Activated CD4-positive, alpha-beta T cell treated with anti-CD3 and anti-CD28 coated beads, Interleukin-2, amount 10 ng/mL, durations not matched to agents 7 days and 5 days (primary cell): Measurements from ENCODE around the gene CEACAM3. TPM values are rescaled to one million over a fixed set of nuclear protein-coding genes. Genes with fewer than 3 reads are reported as not detected.
A peak's percentile ranks its signal among the peaks of the same experiment; 100 is the strongest.

Experiments used
- CTCF ChIA-PET: fragments of 350-600 bp; sonication (Branson Sonifier 250); formaldehyde crosslinking; loops from one replicate; lab custom pipeline; 2021; ENCODE audit warnings: antibody characterized with exemption; lab: Charles Lee
- POLR2A ChIA-PET: fragments of 350-600 bp; sonication (Branson Sonifier 250); formaldehyde crosslinking; loops from one replicate; lab custom pipeline; 2021; ENCODE audit warnings: antibody characterized with exemption; lab: Charles Lee
- DNase-seq: peaks from one replicate; pipeline ENCODE4 v3.0.0-alpha.2; 2020
- H3K27ac Mint-ChIP-seq: one replicate; pipeline ENCODE4 v1.8.0; 2021; ENCODE audit warnings: mild to moderate bottlenecking, moderate library complexity, mixed read lengths
- H3K27me3 Mint-ChIP-seq: one replicate; pipeline ENCODE4 v1.8.0; 2021; ENCODE audit warnings: mixed read lengths
- H3K36me3 Mint-ChIP-seq: one replicate; pipeline ENCODE4 v1.8.0; 2021; ENCODE audit warnings: low read depth, mixed read lengths
- H3K4me1 Mint-ChIP-seq: one replicate; pipeline ENCODE4 v1.8.0; 2021; ENCODE audit warnings: mixed read lengths
- H3K4me3 Mint-ChIP-seq: one replicate; pipeline ENCODE4 v1.8.0; 2021; ENCODE audit warnings: mild to moderate bottlenecking, moderate library complexity, mixed read lengths
- H3K9me3 Mint-ChIP-seq: one replicate; pipeline ENCODE4 v1.8.0; 2021; ENCODE audit warnings: mixed read lengths
- total RNA-seq, 2 experiments: library from RNA; stranded (reverse); gene quantifications; one replicate each; pipeline ENCODE4 v1.2.3, GENCODE V29; 2021

The CEACAM3 gene
- total RNA-seq, 2 experiments from 2014 or later, result not detected

- no peaks in the 10 kb centered on the region for H3K27me3 Mint-ChIP-seq
- CTCF ChIA-PET, result interaction anchor here (1.0 kb wide), 1 partner anchor 24 kb away, joined by 6 read pairs; no protein-coding TSS in a partner anchor
- no peak overlapping the region for H3K4me3 Mint-ChIP-seq
- POLR2A ChIA-PET, result no interaction called here
- no peaks in the 10 kb centered on the region for H3K36me3 Mint-ChIP-seq
- no peaks in the 10 kb centered on the region for H3K9me3 Mint-ChIP-seq
- no peak overlapping the region for H3K27ac Mint-ChIP-seq
- peaks cover 9% of the 10 kb centered on the region for H3K4me1 Mint-ChIP-seq
- no peak for DNase-seq
Measured at GRCh38 chr19:41815301-41815700, 18.9 kb downstream of the CEACAM3 start.

GRCh38 chr19:41816761-41817160 lies 20.4 kb downstream of the CEACAM3 start:
- ChIA-PET POLR2A (no interaction called here), CTCF (interaction anchor here (1.0 kb wide), 1 partner anchor 24 kb away, joined by 3 read pairs; no protein-coding TSS in a partner anchor)
- no peak for DNase-seq
- Mint-ChIP-seq H3K27me3 (peaks cover 9% of the 10 kb centered on the region), H3K27ac (no peak overlapping the region), H3K4me1 (peaks cover 9% of the 10 kb centered on the region), H3K4me3 (no peak overlapping the region), H3K36me3 (no peaks in the 10 kb centered on the region), H3K9me3 (no peaks in the 10 kb centered on the region)

GRCh38 chr19:41821003-41821735 lies 24.8 kb downstream of the CEACAM3 start:
- H3K36me3 Mint-ChIP-seq, result no peaks in the 10 kb centered on the region
- no peak overlapping the region for H3K27ac Mint-ChIP-seq
- H3K4me3 Mint-ChIP-seq, result no peak overlapping the region
- ChIA-PET POLR2A (no interaction called here), CTCF (interaction anchor here (0.6 to 1.5 kb wide), 9 partner anchors 19 to 1216 kb away, joined by 3 to 10 read pairs (median 4); partner anchors contain the start of gene CEACAM3)
- peak; percentile 66 for DNase-seq
- H3K4me1 Mint-ChIP-seq, result no peaks in the 10 kb centered on the region
- peaks cover 28% of the 10 kb centered on the region for H3K27me3 Mint-ChIP-seq
- no peaks in the 10 kb centered on the region for H3K9me3 Mint-ChIP-seq

GRCh38 chr19:41837981-41838708 lies 41.8 kb downstream of the CEACAM3 start:
- Mint-ChIP-seq H3K4me3 (no peak overlapping the region), H3K36me3 (no peaks in the 10 kb centered on the region), H3K27me3 (peaks cover 32% of the 10 kb centered on the region), H3K27ac (no peak overlapping the region), H3K4me1 (no peaks in the 10 kb centered on the region), H3K9me3 (no peaks in the 10 kb centered on the region)
- no peak for DNase-seq
- POLR2A ChIA-PET, result no interaction called here
- CTCF ChIA-PET, result interaction anchor here (0.6 to 1.2 kb wide), 4 partner anchors 42 to 121 kb away, joined by 3 read pairs; partner anchors contain the start of gene RABAC1

GRCh38 chr19:41839211-41839610 lies 42.8 kb downstream of the CEACAM3 start:
- ChIA-PET POLR2A (no interaction called here), CTCF (no interaction called here)
- H3K4me3 Mint-ChIP-seq, result no peak overlapping the region
- peaks cover 31% of the 10 kb centered on the region for H3K27me3 Mint-ChIP-seq
- no peaks in the 10 kb centered on the region for H3K4me1 Mint-ChIP-seq
- H3K27ac Mint-ChIP-seq, result no peak overlapping the region
- H3K36me3 Mint-ChIP-seq, result no peaks in the 10 kb centered on the region
- DNase-seq, result no peak
- no peaks in the 10 kb centered on the region for H3K9me3 Mint-ChIP-seq

GRCh38 chr19:41843371-41843770 lies 47.0 kb downstream of the CEACAM3 start:
- POLR2A ChIA-PET, result no interaction called here
- CTCF ChIA-PET, result interaction anchor here (1.5 kb wide), 1 partner anchor 16 kb away, joined by 5 read pairs; the partner anchor contains the start of gene RPS19
- no peak for DNase-seq
- no peaks in the 10 kb centered on the region for H3K4me1 Mint-ChIP-seq
- no peaks in the 10 kb centered on the region for H3K9me3 Mint-ChIP-seq
- H3K27ac Mint-ChIP-seq, result no peak overlapping the region
- H3K27me3 Mint-ChIP-seq, result peaks cover 11% of the 10 kb centered on the region
- no peaks in the 10 kb centered on the region for H3K36me3 Mint-ChIP-seq
- no peak overlapping the region for H3K4me3 Mint-ChIP-seq

- Mint-ChIP-seq H3K36me3 (no peaks in the 10 kb centered on the region), H3K4me1 (no peaks in the 10 kb centered on the region), H3K9me3 (no peaks in the 10 kb centered on the region), H3K27ac (no peak within 1 kb of the TSS), H3K4me3 (no peak within 1 kb of the TSS), H3K27me3 (peaks cover 4% of the 10 kb centered on the region)
- no peak for DNase-seq
- ChIA-PET POLR2A (no interaction called here), CTCF (no interaction called here)
Measured at GRCh38 chr19:41844601-41845000, 48.2 kb downstream of the CEACAM3 start, which contains the start of gene LYPD4. Gene LYPD4 (minus strand): TSS chr19:41844683. CDS start chr19:41839285, 5,398 bp downstream.

GRCh38 chr19:41845001-41845050 lies 48.4 kb downstream of the CEACAM3 start, which contains the start of gene DMRTC2:
Gene DMRTC2 (plus strand): TSS chr19:41845042. CDS start chr19:41847429, 2,387 bp downstream.
- no peak within 1 kb of the TSS for H3K4me3 Mint-ChIP-seq
- H3K27me3 Mint-ChIP-seq, result peaks cover 4% of the 10 kb centered on the region
- H3K9me3 Mint-ChIP-seq, result no peaks in the 10 kb centered on the region
- no peak within 1 kb of the TSS for H3K27ac Mint-ChIP-seq
- ChIA-PET CTCF (no interaction called here), POLR2A (no interaction called here)
- H3K4me1 Mint-ChIP-seq, result no peaks in the 10 kb centered on the region
- no peak for DNase-seq
- no peaks in the 10 kb centered on the region for H3K36me3 Mint-ChIP-seq

- H3K36me3 Mint-ChIP-seq, result no peaks in the 10 kb centered on the region
- no peak for DNase-seq
- H3K27me3 Mint-ChIP-seq, result peaks cover 4% of the 10 kb centered on the region
- H3K27ac Mint-ChIP-seq, result no peak overlapping the region
- no peaks in the 10 kb centered on the region for H3K4me1 Mint-ChIP-seq
- no peak overlapping the region for H3K4me3 Mint-ChIP-seq
- no peaks in the 10 kb centered on the region for H3K9me3 Mint-ChIP-seq
- CTCF ChIA-PET, result no interaction called here
- POLR2A ChIA-PET, result no interaction called here
Measured at GRCh38 chr19:41845051-41845590, 48.7 kb downstream of the CEACAM3 start.

GRCh38 chr19:41847351-41848105 lies 51.1 kb downstream of the CEACAM3 start:
- POLR2A ChIA-PET, result no interaction called here
- Mint-ChIP-seq H3K4me1 (no peaks in the 10 kb centered on the region), H3K27me3 (peaks cover 14% of the 10 kb centered on the region), H3K36me3 (no peaks in the 10 kb centered on the region), H3K4me3 (no peak overlapping the region), H3K27ac (no peak overlapping the region), H3K9me3 (no peaks in the 10 kb centered on the region)
- DNase-seq, result no peak
- CTCF ChIA-PET, result interaction anchor here (0.8 kb wide), 1 partner anchor 13 kb away, joined by 3 read pairs; no protein-coding TSS in a partner anchor

- Mint-ChIP-seq H3K4me3 (no peak overlapping the region), H3K4me1 (no peaks in the 10 kb centered on the region), H3K9me3 (no peaks in the 10 kb centered on the region), H3K27ac (peak overlapping the region; percentile 16), H3K27me3 (peaks cover 25% of the 10 kb centered on the region), H3K36me3 (no peaks in the 10 kb centered on the region)
- ChIA-PET CTCF (interaction anchor here (1.4 kb wide), 1 partner anchor 11 kb away, joined by 3 read pairs; no protein-coding TSS in a partner anchor), POLR2A (no interaction called here)
- no peak for DNase-seq
Measured at GRCh38 chr19:41848666-41849065, 52.3 kb downstream of the CEACAM3 start.

- H3K27ac Mint-ChIP-seq, result no peak overlapping the region
- H3K36me3 Mint-ChIP-seq, result no peaks in the 10 kb centered on the region
- no peaks in the 10 kb centered on the region for H3K4me1 Mint-ChIP-seq
- ChIA-PET POLR2A (no interaction called here), CTCF (interaction anchor here (1.0 to 1.4 kb wide), 2 partner anchors 10 to 12 kb away, joined by 3 read pairs; no protein-coding TSS in a partner anchor)
- H3K4me3 Mint-ChIP-seq, result no peak overlapping the region
- peaks cover 26% of the 10 kb centered on the region for H3K27me3 Mint-ChIP-seq
- DNase-seq, result no peak
- no peaks in the 10 kb centered on the region for H3K9me3 Mint-ChIP-seq
Measured at GRCh38 chr19:41849067-41849466, 52.7 kb downstream of the CEACAM3 start.
